OCI-LY1 (cell line): Measurements from ENCODE around the gene C1orf56.

Experiments used
- H2AFZ ChIP-seq: fragments of 200-600 bp; sonication (generic), shearing (Covaris generic); 2 replicates; pipeline ENCODE4 v1.6.0; 2014; ENCODE audit warnings: antibody characterized with exemption, mild to moderate bottlenecking, low read length
- H3F3A ChIP-seq: fragments of 200-600 bp; sonication (generic), shearing (Covaris generic); 2 replicates; pipeline ENCODE4 v1.6.0; 2014; ENCODE audit warnings: mild to moderate bottlenecking, antibody characterized with exemption, low read length, moderate library complexity; ENCODE audit not compliant: insufficient read depth
- H3K27ac ChIP-seq: fragments of 200-600 bp; sonication (generic); 2 replicates; pipeline ENCODE4 v1.5.1; 2014; ENCODE audit warnings: low read length, mixed run types, mild to moderate bottlenecking, low read depth; ENCODE audit not compliant: poor library complexity, severe bottlenecking
- H3K27me3 ChIP-seq: fragments of 200-600 bp; sonication (generic); 2 replicates; pipeline ENCODE4 v1.6.0; 2014; ENCODE audit warnings: antibody characterized with exemption, mild to moderate bottlenecking, low read length, moderate library complexity; ENCODE audit not compliant: insufficient read depth
- H3K36me3 ChIP-seq: fragments of 200-600 bp; sonication (generic); 2 replicates; pipeline ENCODE4 v1.6.1; 2014; ENCODE audit warnings: mild to moderate bottlenecking, antibody characterized with exemption, low read length, moderate library complexity, mixed read lengths; ENCODE audit not compliant: insufficient read depth
- H3K4me1 ChIP-seq: fragments of 200-600 bp; sonication (generic); 2 replicates; pipeline ENCODE4 v1.5.1; 2014; ENCODE audit warnings: mild to moderate bottlenecking, low read length, moderate library complexity; ENCODE audit not compliant: insufficient read depth, severe bottlenecking
- H3K4me2 ChIP-seq: fragments of 200-600 bp; sonication (generic), shearing (Covaris generic); 2 replicates; pipeline ENCODE4 v1.6.1; 2014; ENCODE audit warnings: low read length
- H3K4me3 ChIP-seq: fragments of 200-600 bp; sonication (generic); 2 replicates; pipeline ENCODE4 v1.5.1; 2014; ENCODE audit warnings: low read length, low read depth, mild to moderate bottlenecking, mixed read lengths; ENCODE audit not compliant: poor library complexity, severe bottlenecking
- H3K79me2 ChIP-seq: fragments of 200-600 bp; shearing (Covaris generic); 2 replicates; pipeline ENCODE4 v1.6.1; 2016; ENCODE audit warnings: mixed run types, low read length, mixed read lengths; ENCODE audit not compliant: insufficient read depth
- H3K9ac ChIP-seq: fragments of 200-600 bp; sonication (generic), shearing (Covaris generic); 2 replicates; pipeline ENCODE4 v1.6.1; 2014; ENCODE audit warnings: mild to moderate bottlenecking, low read length, mixed read lengths
- H3K9me2 ChIP-seq: fragments of 200-600 bp; sonication (generic), shearing (Covaris generic); 2 replicates; pipeline ENCODE4 v1.6.1; 2014; ENCODE audit warnings: low read depth, mild to moderate bottlenecking, low read length, mixed read lengths
- H3K9me3 ChIP-seq: fragments of 200-600 bp; shearing (Covaris generic); 2 replicates; pipeline ENCODE4 v1.6.1; 2014; ENCODE audit warnings: low read length, mixed read lengths
- H4K20me1 ChIP-seq: fragments of 200-600 bp; sonication (generic), shearing (Covaris generic); 2 replicates; pipeline ENCODE4 v1.6.0; 2016; ENCODE audit warnings: mild to moderate bottlenecking, low read length; ENCODE audit not compliant: insufficient read depth
- CTCF ChIP-seq: fragments of 200-600 bp; sonication (generic), shearing (Covaris generic); IDR thresholded peaks from 2 replicates; pipeline ENCODE4 v1.5.1; 2017; ENCODE audit warnings: mild to moderate bottlenecking, antibody characterized with exemption, low read length, moderate library complexity, mixed read lengths
- EZH2 ChIP-seq: fragments of 200-600 bp; sonication (generic), shearing (Covaris generic); IDR thresholded peaks from 2 replicates; pipeline ENCODE4 v1.8.0; 2017; ENCODE audit warnings: borderline replicate concordance, mixed run types, mild to moderate bottlenecking, antibody characterized with exemption, low read length, moderate library complexity, mixed read lengths

The C1orf56 gene

GRCh38 chr1:150999926-151000325 lies 47.6 kb upstream of the C1orf56 start:
- Histone ChIP-seq H3F3A (no peaks in the 10 kb centered on the region), H3K9ac (no peak overlapping the region), H3K9me3 (no peaks in the 10 kb centered on the region), H3K4me1 (peaks cover 10% of the 10 kb centered on the region), H3K27me3 (no peaks in the 10 kb centered on the region), H3K36me3 (no peaks in the 10 kb centered on the region; the same call in 1 of the 2 replicates), H3K79me2 (no peaks in the 10 kb centered on the region), H3K4me2 (no peak overlapping the region), H3K9me2 (no peaks in the 10 kb centered on the region), H2AFZ (no peak overlapping the region), H3K27ac (no peak overlapping the region), H3K4me3 (no peak overlapping the region), H4K20me1 (no peaks in the 10 kb centered on the region)
- TF ChIP-seq CTCF = no peak

GRCh38 chr1:151000408-151000807 lies 47.1 kb upstream of the C1orf56 start:
- H3F3A ChIP-seq = no peaks in the 10 kb centered on the region
- H2AFZ ChIP-seq = no peak overlapping the region
- no peak overlapping the region for H3K9ac ChIP-seq
- no peaks in the 10 kb centered on the region for H3K9me3 ChIP-seq
- no peak overlapping the region for H3K4me2 ChIP-seq
- no peaks in the 10 kb centered on the region for H3K9me2 ChIP-seq
- no peaks in the 10 kb centered on the region for H3K27me3 ChIP-seq
- no peak overlapping the region for H3K4me3 ChIP-seq
- peaks cover 12% of the 10 kb centered on the region for H3K4me1 ChIP-seq
- H4K20me1 ChIP-seq = no peaks in the 10 kb centered on the region
- TF ChIP-seq CTCF (no peak), EZH2 (no peak)
- H3K36me3 ChIP-seq = no peaks in the 10 kb centered on the region; the same call in 1 of the 2 replicates
- no peak overlapping the region for H3K27ac ChIP-seq
- no peaks in the 10 kb centered on the region for H3K79me2 ChIP-seq

- Histone ChIP-seq H3K4me1 (peaks cover 18% of the 10 kb centered on the region), H3K27ac (no peak overlapping the region), H3K9ac (no peak overlapping the region), H3F3A (no peaks in the 10 kb centered on the region), H3K27me3 (no peaks in the 10 kb centered on the region), H3K4me3 (no peak overlapping the region), H3K9me3 (no peaks in the 10 kb centered on the region), H2AFZ (no peak overlapping the region), H3K4me2 (no peak overlapping the region), H3K79me2 (no peaks in the 10 kb centered on the region), H3K36me3 (no peaks in the 10 kb centered on the region; the same call in 1 of the 2 replicates), H3K9me2 (no peaks in the 10 kb centered on the region), H4K20me1 (no peaks in the 10 kb centered on the region)
- TF ChIP-seq CTCF (no peak), EZH2 (no peak)
Measured at GRCh38 chr1:151001602-151002001, 45.9 kb upstream of the C1orf56 start.
